Measurements from ENCODE around the gene ALCAM.

DNA sequence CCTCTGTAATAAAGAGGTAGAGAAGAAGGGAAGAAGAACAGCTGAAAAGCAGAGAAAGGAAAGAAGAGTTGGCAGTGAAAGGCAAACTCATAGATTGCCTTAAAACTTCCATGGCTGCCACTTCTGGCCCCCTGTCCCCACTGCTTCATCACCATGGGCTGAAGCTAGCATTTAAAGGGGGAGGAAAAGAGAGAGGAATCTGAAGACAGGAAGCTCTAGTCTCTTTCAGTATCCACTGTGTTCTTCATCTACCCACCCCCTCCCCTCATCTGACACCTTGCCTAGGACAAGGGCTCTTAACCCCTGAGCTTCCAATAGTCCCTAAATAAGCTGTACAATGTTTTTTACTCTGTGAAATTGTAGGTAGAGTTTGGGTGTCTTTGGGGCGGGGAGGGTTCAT, 60.6 kb downstream of the ALCAM start:
- TF ChIP-seq, protein P1, sequence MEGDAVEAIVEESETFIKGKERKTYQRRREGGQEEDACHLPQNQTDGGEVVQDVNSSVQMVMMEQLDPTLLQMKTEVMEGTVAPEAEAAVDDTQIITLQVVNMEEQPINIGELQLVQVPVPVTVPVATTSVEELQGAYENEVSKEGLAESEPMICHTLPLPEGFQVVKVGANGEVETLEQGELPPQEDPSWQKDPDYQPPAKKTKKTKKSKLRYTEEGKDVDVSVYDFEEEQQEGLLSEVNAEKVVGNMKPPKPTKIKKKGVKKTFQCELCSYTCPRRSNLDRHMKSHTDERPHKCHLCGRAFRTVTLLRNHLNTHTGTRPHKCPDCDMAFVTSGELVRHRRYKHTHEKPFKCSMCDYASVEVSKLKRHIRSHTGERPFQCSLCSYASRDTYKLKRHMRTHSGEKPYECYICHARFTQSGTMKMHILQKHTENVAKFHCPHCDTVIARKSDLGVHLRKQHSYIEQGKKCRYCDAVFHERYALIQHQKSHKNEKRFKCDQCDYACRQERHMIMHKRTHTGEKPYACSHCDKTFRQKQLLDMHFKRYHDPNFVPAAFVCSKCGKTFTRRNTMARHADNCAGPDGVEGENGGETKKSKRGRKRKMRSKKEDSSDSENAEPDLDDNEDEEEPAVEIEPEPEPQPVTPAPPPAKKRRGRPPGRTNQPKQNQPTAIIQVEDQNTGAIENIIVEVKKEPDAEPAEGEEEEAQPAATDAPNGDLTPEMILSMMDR (IDR thresholded peaks at IDR 0.05) = no peak
- TF ChIP-seq ZFX (IDR thresholded peaks at IDR 0.05; ENCODE audit: borderline replicate concordance) = no peak
